IPS-18a (cell line): ENCODE measurements around the gene NMU.
"Not testable (repeated sequence)": the region's sequence is repeated elsewhere in the genome, so short reads cannot be mapped to it uniquely, and the experiment has no call there.

Source experiments
- H3K27ac ChIP-seq: one replicate; pipeline ENCODE4 v1.5.1; 2013; ENCODE audit warnings: low read length
- H3K27me3 ChIP-seq: one replicate; pipeline ENCODE4 v1.6.1; 2013; ENCODE audit warnings: mild to moderate bottlenecking, low read length; ENCODE audit not compliant: control insufficient read depth, insufficient read depth
- H3K36me3 ChIP-seq: one replicate; pipeline ENCODE4 v1.6.1; 2013; ENCODE audit warnings: low read depth, low read length; ENCODE audit not compliant: control insufficient read depth
- H3K4me1 ChIP-seq: one replicate; pipeline ENCODE4 v1.6.1; 2013; ENCODE audit warnings: low read depth, low read length; ENCODE audit not compliant: control insufficient read depth
- H3K4me3 ChIP-seq: one replicate; pipeline ENCODE4 v1.5.1; 2013; ENCODE audit warnings: low read length
- H3K9ac ChIP-seq: one replicate; pipeline ENCODE4 v1.6.1; 2013; ENCODE audit warnings: mild to moderate bottlenecking, low read length, moderate library complexity
- H3K9me3 ChIP-seq: one replicate; pipeline ENCODE4 v1.6.1; 2013; ENCODE audit warnings: low read depth, low read length; ENCODE audit not compliant: control insufficient read depth

NMU gene

DNA sequence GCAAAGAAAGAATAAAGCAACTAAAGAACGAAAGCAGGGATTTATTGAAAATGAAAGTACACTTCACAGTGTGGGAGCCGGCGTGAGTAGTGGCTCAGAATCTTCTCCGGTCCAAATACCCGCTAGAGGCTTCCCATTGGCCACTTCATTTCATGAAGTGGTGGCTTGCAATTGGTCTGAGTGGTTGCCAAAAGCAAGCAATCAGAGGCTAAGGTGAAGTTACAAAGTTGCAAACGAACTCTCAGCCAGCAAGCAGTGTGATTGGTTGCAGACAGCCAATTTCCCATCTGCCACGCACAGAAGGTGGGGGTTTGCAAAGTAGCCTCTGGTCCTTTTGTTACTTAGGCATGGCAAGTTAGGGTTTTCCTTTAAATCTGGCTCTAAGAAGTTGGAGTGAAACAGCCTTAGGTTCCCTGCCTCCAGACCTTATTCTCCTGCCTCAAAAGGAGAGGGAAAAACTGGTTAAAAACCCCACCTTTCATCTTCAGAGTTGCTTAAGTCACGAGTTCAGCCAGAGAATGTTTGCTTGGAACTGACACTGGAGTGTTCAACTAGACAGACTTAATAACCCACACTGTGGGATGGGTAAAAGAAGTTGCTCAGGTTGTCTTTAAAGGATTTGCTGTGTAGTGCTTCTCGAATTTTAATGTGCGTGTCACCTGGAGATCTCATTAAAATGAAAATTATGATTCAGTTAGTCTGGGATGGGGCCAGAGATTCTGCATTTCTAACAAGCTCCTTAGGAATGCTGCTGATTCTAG is 82.5 kb downstream of the NMU start:
- Histone ChIP-seq H3K9me3 (no peaks in the 10 kb centered on the region), H3K4me3 (no peak overlapping the region), H3K4me1 (peaks cover 9% of the 10 kb centered on the region), H3K27ac (no peak overlapping the region), H3K36me3 (no peaks in the 10 kb centered on the region), H3K9ac (no peak overlapping the region), H3K27me3 (no peaks in the 10 kb centered on the region)

DNA sequence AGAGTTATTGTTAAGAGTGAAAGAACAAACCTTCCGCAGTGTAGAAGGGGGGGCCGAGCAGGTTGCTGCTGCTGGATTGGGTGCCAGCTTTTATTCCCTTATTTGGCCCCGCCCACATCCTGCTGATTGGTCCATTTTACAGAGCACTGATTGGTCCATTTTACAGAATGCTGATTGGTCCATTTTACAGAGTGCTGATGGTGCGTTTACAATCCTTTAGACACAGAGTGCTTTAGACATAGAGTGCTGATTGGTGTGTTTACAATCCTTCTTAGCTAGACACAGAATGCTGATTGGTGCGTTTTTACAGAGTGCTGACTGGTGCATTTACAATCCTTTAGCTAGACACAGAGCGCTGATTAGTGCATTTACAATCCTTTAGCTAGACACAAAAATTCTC is 84.1 kb downstream of the NMU start:
- H3K27me3 ChIP-seq, H3K27ac ChIP-seq, H3K36me3 ChIP-seq, H3K9me3 ChIP-seq, H3K4me3 ChIP-seq, H3K9ac ChIP-seq: not testable (repeated sequence)
- peaks cover 20% of the 10 kb centered on the region for H3K4me1 ChIP-seq

DNA sequence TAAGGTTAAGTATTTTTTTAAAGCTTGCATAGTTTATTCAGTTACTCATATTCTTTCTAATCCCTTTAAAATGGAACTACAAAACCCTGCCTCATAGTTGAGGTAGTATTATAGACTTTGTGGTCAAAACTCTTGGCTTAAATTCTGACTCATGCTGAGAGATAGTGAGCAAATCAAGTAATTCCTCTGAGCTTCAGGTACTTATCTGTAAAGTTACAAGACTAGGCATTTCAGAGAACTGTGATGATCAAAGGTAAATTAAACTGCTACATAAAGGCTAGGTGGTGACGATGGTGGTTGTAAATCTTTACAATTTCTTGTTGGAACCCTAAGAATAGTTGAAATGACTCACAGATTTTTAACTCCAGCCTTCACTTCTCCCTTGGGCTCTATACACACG is 86.2 kb downstream of the NMU start:
- no peak overlapping the region for H3K27ac ChIP-seq
- no peaks in the 10 kb centered on the region for H3K9me3 ChIP-seq
- H3K4me1 ChIP-seq = peaks cover 22% of the 10 kb centered on the region
- H3K9ac ChIP-seq = no peak overlapping the region
- no peak overlapping the region for H3K4me3 ChIP-seq
- no peaks in the 10 kb centered on the region for H3K27me3 ChIP-seq
- H3K36me3 ChIP-seq = no peaks in the 10 kb centered on the region

DNA sequence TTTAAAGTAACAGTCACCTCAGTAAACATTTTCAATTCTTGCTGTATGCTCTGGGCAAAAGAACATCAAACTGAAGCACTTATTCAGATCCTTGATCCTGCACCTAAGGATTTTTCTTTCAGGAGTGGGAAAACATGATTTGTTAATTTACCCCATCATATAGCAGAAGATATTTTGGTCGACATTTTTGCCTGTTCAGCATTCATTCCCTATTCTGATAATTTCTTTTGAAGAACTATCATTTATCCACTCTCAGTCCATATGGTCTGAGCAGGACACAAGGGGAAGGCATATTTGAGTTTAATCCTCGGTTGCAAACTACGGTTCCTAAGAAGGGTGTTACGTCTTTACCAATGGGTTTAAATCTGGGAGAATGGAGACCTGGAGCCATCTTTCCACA is 88.2 kb downstream of the NMU start:
- Histone ChIP-seq H3K36me3 (no peaks in the 10 kb centered on the region), H3K4me3 (peak overlapping the region; percentile 87), H3K9me3 (no peaks in the 10 kb centered on the region), H3K9ac (no peak overlapping the region), H3K4me1 (peaks cover 26% of the 10 kb centered on the region), H3K27ac (no peak overlapping the region), H3K27me3 (no peaks in the 10 kb centered on the region)

DNA sequence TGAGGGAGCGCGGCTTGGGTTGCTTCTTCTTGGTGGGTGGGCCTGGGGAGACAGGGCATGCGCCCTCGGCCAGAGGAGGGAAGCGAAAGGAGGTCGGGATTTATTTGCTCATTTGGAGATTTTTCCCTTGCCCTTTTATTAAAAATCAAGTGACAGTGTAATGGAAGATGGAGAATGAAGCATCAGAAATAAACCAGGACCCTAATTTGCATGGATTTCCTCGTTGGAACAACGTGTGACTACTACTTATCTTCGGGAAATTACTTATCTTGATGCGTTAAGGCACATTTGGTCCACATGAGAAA is 88.7 kb downstream of the NMU start:
- H3K9me3 ChIP-seq = no peaks in the 10 kb centered on the region
- peak overlapping the region; percentile 87 for H3K4me3 ChIP-seq
- peaks cover 26% of the 10 kb centered on the region for H3K4me1 ChIP-seq
- H3K27me3 ChIP-seq = no peaks in the 10 kb centered on the region
- no peaks in the 10 kb centered on the region for H3K36me3 ChIP-seq
- H3K27ac ChIP-seq = peak overlapping the region; percentile 12
- peak overlapping the region; percentile 74 for H3K9ac ChIP-seq

DNA sequence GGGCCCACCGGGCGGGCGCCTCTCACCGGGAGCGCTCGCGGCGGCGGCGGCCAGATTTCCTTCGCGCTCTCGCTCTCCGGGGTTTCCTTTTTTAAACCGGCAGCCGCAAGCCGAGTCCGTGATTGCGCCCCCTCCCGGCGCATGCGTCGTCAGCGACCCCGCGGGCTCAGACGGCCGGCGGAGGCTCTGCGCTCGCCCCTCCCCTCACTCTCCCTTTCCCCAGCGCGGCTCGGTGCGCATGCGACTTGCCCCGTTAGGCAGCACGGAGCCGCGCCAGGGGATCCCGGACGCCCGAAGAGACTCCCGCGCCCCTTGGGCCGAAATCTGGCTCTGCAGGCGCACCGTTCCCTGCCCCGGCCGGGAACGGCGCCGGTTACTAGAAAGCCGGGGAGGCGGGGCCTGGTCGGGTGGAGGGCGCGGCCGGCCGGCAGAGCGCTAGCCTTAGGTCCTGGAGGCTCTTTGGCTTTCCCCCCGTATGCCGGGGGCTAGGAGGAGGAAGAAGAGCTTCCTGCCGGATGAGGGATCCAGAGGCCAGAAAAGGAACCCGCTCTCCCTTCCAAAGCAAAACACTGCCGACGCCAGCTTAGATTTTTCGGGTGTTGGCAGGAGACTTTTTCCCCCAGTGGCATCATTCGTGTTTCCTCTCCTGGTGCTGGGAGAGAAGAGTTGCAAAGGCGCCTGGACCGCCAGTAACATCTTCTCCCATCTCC is 89.2 kb downstream of the NMU start, which contains the start of gene CLOCK:
Gene CLOCK, minus strand, starts transcription at position 154 of the 710 bp plus-strand sequence. CDS start 64,124 bp downstream, outside the sequence.
- no peaks in the 10 kb centered on the region for H3K9me3 ChIP-seq
- H3K27ac ChIP-seq = peak within 1 kb of the TSS; percentile 12
- H3K4me1 ChIP-seq = peaks cover 26% of the 10 kb centered on the region
- H3K36me3 ChIP-seq = no peaks in the 10 kb centered on the region
- no peaks in the 10 kb centered on the region for H3K27me3 ChIP-seq
- H3K4me3 ChIP-seq = peak within 1 kb of the TSS; percentile 87
- H3K9ac ChIP-seq = peak within 1 kb of the TSS; percentile 74

DNA sequence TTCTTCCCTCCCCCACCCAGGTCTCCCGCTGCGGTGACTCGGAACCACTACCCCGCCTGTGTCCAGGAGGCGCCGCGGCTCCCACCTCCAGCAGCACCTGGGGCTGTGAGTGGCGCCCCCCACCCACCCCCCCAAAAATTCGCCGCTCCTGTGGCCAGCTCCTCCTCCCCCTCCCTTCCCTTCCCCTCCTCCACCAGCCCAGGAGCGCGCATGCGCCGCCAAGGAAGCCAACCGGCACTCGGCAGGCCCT is 89.7 kb downstream of the NMU start:
- peak overlapping the region; percentile 74 for H3K9ac ChIP-seq
- H3K4me1 ChIP-seq = peaks cover 26% of the 10 kb centered on the region
- H3K4me3 ChIP-seq = peak overlapping the region; percentile 87
- no peaks in the 10 kb centered on the region for H3K27me3 ChIP-seq
- peak overlapping the region; percentile 12 for H3K27ac ChIP-seq
- H3K36me3 ChIP-seq = no peaks in the 10 kb centered on the region
- H3K9me3 ChIP-seq = no peaks in the 10 kb centered on the region

DNA sequence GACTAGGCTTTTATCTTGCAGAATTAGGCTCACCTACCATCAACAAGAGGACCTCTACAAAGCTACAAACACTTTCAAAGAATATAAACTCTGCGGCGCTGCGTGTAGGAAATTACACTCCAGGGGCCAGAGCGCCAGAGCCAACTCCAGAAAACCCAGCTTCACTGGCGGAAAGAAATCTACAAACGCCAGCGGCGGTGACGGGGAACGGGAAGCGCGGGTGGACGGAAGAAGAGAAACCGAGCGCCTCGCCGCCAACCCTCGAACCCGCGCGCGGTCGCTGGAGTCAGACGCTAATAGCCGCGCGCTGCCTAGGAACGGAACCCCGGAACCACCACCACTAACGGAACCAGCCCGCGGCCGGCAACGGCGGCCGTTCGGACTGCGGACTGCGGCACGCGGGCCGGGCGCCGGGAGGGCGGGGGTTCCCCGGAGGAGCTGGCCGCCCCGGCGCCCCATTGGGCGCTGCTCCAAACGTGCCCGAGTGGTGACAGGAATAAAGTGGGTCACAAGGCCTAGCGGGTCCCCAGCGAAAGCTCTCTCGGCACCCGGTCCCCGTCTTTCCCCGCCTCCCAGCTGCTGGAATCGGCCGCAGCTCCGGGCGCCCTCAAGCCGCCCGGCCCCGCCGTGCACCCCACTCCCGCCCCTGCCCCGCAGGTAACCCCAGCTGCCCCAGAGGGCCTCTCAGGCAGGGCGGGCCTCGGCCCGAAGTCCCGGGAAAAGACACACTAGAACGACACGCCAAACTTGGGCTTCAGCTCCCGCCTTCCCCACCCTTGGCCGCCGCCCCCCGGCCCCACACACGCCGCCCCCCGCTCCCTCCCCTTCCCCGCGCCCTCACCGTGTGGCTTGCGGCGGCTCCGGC is 90.2 kb downstream of the NMU start:
- Histone ChIP-seq H3K4me1 (peaks cover 29% of the 10 kb centered on the region), H3K9ac (peak overlapping the region; percentile 72), H3K36me3 (no peaks in the 10 kb centered on the region), H3K27me3 (no peaks in the 10 kb centered on the region), H3K4me3 (peak overlapping the region; percentile 87), H3K9me3 (no peaks in the 10 kb centered on the region), H3K27ac (no peak overlapping the region)
